HCT116 (cell line): ENCODE measurements around the gene LAMTOR5. TPM values are rescaled to one million over a fixed set of nuclear protein-coding genes. Genes with fewer than 3 reads are reported as not detected.

Experiments
- ATAC-seq: fragments of 200-7000 bp; cut with Tn5 transposase; 2 replicates; pipeline ENCODE4 v1.9.1; 2020; ENCODE audit warnings: mild to moderate bottlenecking, moderate library complexity
- BruUV-seq: library from RNA; stranded (reverse); fragments of 400-500 nt; replicated peaks from 2 replicates; lab custom pipeline; 2021; lab: Mats Ljungman, UMichigan
- CTCF ChIA-PET: fragments of 300-600 bp; sonication (Branson Sonifier 250); formaldehyde crosslinking; loops from one replicate; lab custom pipeline; 2021; ENCODE audit warnings: antibody characterized with exemption; lab: Charles Lee
- POLR2A ChIA-PET: fragments of 300-600, 350-600 bp; sonication (Branson Sonifier 250); formaldehyde crosslinking; loops from one replicate; lab custom pipeline; 2021; ENCODE audit warnings: antibody characterized with exemption; lab: Charles Lee
- RAD21 ChIA-PET, 2 experiments: fragments of 300-600 bp; sonication (Branson Sonifier 250); formaldehyde crosslinking; loops; one replicate each; lab custom pipeline; 2023; ENCODE audit warnings: low total read pairs in 2 of 2; ENCODE audit not compliant: uncharacterized antibody in 2 of 2, unreplicated experiment in 2 of 2, low non-redundant PET in 1 of 2; lab: Charles Lee
- DNase-seq: peaks from one replicate; pipeline ENCODE4 v3.0.0-alpha.2; 2010; ENCODE audit warnings: low read depth, low spot score
- H2AFZ ChIP-seq: fragments of 200-600 bp; shearing (Covaris generic), sonication (generic); 2 replicates; pipeline ENCODE4 v1.6.1; 2017; ENCODE audit warnings: low read depth, mixed run types, mixed read lengths, antibody characterized with exemption, low read length; ENCODE audit not compliant: poor library complexity, severe bottlenecking
- H3K27ac ChIP-seq: 2 replicates; pipeline ENCODE4 v1.5.1; 2012; ENCODE audit warnings: low read depth, low read length
- H3K27me3 ChIP-seq: fragments of 200-600 bp; sonication (generic); 2 replicates; pipeline ENCODE4 v1.6.1; 2016; ENCODE audit warnings: mixed run types, low read length, mixed read lengths; ENCODE audit not compliant: insufficient read depth
- H3K36me3 ChIP-seq, 2 experiments: fragments of 200-500 bp in 1 of 2; fragments of 200-600 bp in 1 of 2; sonication (Bioruptor generic) in 1 of 2; sonication (generic) in 1 of 2; 2 replicates each; pipeline versions ENCODE4 v1.5.1 to v1.6.1; 2014 to 2016; ENCODE audit warnings: low read length in 2 of 2, inconsistent platforms in 1 of 2, mixed read lengths in 1 of 2, mixed run types in 1 of 2; ENCODE audit not compliant: insufficient read depth in 2 of 2, control insufficient read depth in 1 of 2
- H3K4me1 ChIP-seq, 2 experiments: fragments of 200-600 bp in 1 of 2; sonication (generic) in 1 of 2; 2 replicates each; pipeline versions ENCODE4 v1.5.1 to v1.6.1; 2012 to 2017; ENCODE audit warnings: low read length in 2 of 2, inconsistent platforms in 1 of 2, mild to moderate bottlenecking in 1 of 2, mixed read lengths in 1 of 2, mixed run types in 1 of 2, moderate library complexity in 1 of 2; ENCODE audit not compliant: insufficient read depth in 2 of 2, control insufficient read depth in 1 of 2
- H3K4me2 ChIP-seq: fragments of 200-600 bp; sonication (generic); 2 replicates; pipeline ENCODE4 v1.6.1; 2017; ENCODE audit warnings: mixed run types, low read length, mixed read lengths
- H3K4me3 ChIP-seq, 2 experiments: fragments of 200-600 bp in 1 of 2; sonication (generic) in 1 of 2; replicated peaks in 1 of 2; 2 replicates each; pipeline ENCODE4 v1.5.1; 2011 to 2016; ENCODE audit warnings: low read length in 2 of 2, control low read depth in 1 of 2, low read depth in 1 of 2, mild to moderate bottlenecking in 1 of 2, mixed read lengths in 1 of 2, mixed run types in 1 of 2
- H3K79me2 ChIP-seq: fragments of 200-600 bp; sonication (generic); 2 replicates; pipeline ENCODE4 v1.6.1; 2017; ENCODE audit warnings: mild to moderate bottlenecking, mixed run types, low read length, moderate library complexity, mixed read lengths; ENCODE audit not compliant: insufficient read depth
- H3K9ac ChIP-seq: fragments of 200-600 bp; sonication (generic); 2 replicates; pipeline ENCODE4 v1.6.1; 2016; ENCODE audit warnings: low read length, mixed read lengths
- H3K9me2 ChIP-seq: fragments of 200-600 bp; sonication (generic), shearing (Covaris generic); 2 replicates; pipeline ENCODE4 v1.6.1; 2017; ENCODE audit warnings: mixed run types, mild to moderate bottlenecking, moderate library complexity; ENCODE audit not compliant: insufficient read depth
- H3K9me3 ChIP-seq, 2 experiments: fragments of 200-500 bp in 1 of 2; fragments of 200-600 bp in 1 of 2; sonication (Bioruptor generic) in 1 of 2; sonication (generic) in 1 of 2; 2 replicates each; pipeline ENCODE4 v1.6.1; 2014 to 2017; ENCODE audit warnings: low read length in 2 of 2, mixed read lengths in 2 of 2, inconsistent platforms in 1 of 2, low read depth in 1 of 2, mild to moderate bottlenecking in 1 of 2, mixed run types in 1 of 2, moderate library complexity in 1 of 2; ENCODE audit not compliant: control insufficient read depth in 1 of 2, insufficient read depth in 1 of 2
- H4K20me1 ChIP-seq: fragments of 200-600 bp; sonication (generic), shearing (Covaris generic); 2 replicates; pipeline ENCODE4 v1.6.1; 2017; ENCODE audit warnings: mixed run types, mild to moderate bottlenecking, moderate library complexity; ENCODE audit not compliant: insufficient read depth
- CBX3 ChIP-seq: IDR thresholded peaks from 2 replicates; pipeline ENCODE4 v1.6.1; 2012; ENCODE audit warnings: low read depth
- CEBPB ChIP-seq: IDR thresholded peaks from 2 replicates; pipeline ENCODE4 v1.6.1; 2012; ENCODE audit warnings: low read depth
- SRF ChIP-seq: IDR thresholded peaks from 2 replicates; pipeline ENCODE4 v1.6.1; 2012; ENCODE audit warnings: low read depth
- intact Hi-C: fragments of 100-400 bp; cut with micrococcal nuclease; formaldehyde crosslinking; loops from 2 replicates; pipeline ENCODE4 v1.10.0; 2022
- total RNA-seq: library from RNA; stranded (reverse); gene quantifications from one replicate; pipeline ENCODE4 v1.2.1, GENCODE V29; 2021; ENCODE audit not compliant: unreplicated experiment
- TF ChIP-seq, protein P1 (sequence below): IDR thresholded peaks from 2 replicates; pipeline ENCODE4 v1.6.1; 2012; ENCODE audit warnings: low read depth
- TF ChIP-seq, protein P2 (sequence below), 3 experiments: fragments of 200-600 bp in 1 of 3; sonication (generic) in 1 of 3; IDR thresholded peaks in 2 of 3; conservative IDR thresholded peaks in 1 of 3; 2 replicates each; pipeline ENCODE4 v1.5.1; 2012 to 2017; ENCODE audit warnings: low read depth in 2 of 3, low read length in 2 of 3, antibody characterized with exemption in 1 of 3, borderline replicate concordance in 1 of 3, control low read depth in 1 of 3, mild to moderate bottlenecking in 1 of 3, mixed read lengths in 1 of 3, mixed run types in 1 of 3, moderate library complexity in 1 of 3; ENCODE audit not compliant: insufficient read depth in 1 of 3
- TF ChIP-seq, protein P3 (sequence below): IDR thresholded peaks from 2 replicates; pipeline ENCODE4 v1.6.1; 2012

LAMTOR5 gene
- total RNA-seq, 1 experiment from 2014 or later = 137 TPM

DNA sequence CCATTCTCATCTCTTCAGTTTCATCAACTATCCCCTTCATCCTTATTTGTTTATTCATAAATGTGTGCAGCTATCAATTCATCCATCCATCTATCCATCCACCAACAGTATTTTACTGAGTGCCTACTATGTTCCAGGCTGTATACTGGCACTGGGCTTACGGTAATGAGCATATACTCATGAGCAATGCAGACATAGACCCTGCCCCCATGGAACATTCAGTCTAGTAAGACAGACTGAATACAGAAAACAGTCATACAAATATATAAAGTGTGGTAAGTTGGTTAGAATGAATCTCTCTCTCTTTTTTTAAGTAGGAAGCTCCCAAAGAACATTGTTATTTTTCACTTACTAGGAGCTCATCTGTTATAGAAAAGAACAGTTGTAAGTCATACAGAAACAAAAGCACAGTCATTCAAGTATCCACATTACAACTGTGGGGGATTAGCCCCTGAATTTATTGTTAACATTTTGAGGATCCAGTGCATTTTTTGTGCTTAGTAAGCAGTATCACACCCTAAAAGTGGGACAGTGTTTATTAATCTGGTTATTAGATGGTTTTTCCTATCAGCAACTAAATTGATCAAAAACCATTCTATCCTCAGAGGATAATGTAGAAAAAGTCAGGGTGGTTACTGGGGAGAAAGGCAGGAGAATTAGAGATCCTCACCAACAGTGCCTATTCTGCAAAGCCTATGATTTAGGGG lies 20.3 kb downstream of the LAMTOR5 start (continued):
- TF ChIP-seq, protein P1, sequence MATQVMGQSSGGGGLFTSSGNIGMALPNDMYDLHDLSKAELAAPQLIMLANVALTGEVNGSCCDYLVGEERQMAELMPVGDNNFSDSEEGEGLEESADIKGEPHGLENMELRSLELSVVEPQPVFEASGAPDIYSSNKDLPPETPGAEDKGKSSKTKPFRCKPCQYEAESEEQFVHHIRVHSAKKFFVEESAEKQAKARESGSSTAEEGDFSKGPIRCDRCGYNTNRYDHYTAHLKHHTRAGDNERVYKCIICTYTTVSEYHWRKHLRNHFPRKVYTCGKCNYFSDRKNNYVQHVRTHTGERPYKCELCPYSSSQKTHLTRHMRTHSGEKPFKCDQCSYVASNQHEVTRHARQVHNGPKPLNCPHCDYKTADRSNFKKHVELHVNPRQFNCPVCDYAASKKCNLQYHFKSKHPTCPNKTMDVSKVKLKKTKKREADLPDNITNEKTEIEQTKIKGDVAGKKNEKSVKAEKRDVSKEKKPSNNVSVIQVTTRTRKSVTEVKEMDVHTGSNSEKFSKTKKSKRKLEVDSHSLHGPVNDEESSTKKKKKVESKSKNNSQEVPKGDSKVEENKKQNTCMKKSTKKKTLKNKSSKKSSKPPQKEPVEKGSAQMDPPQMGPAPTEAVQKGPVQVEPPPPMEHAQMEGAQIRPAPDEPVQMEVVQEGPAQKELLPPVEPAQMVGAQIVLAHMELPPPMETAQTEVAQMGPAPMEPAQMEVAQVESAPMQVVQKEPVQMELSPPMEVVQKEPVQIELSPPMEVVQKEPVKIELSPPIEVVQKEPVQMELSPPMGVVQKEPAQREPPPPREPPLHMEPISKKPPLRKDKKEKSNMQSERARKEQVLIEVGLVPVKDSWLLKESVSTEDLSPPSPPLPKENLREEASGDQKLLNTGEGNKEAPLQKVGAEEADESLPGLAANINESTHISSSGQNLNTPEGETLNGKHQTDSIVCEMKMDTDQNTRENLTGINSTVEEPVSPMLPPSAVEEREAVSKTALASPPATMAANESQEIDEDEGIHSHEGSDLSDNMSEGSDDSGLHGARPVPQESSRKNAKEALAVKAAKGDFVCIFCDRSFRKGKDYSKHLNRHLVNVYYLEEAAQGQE = no peak

DNA sequence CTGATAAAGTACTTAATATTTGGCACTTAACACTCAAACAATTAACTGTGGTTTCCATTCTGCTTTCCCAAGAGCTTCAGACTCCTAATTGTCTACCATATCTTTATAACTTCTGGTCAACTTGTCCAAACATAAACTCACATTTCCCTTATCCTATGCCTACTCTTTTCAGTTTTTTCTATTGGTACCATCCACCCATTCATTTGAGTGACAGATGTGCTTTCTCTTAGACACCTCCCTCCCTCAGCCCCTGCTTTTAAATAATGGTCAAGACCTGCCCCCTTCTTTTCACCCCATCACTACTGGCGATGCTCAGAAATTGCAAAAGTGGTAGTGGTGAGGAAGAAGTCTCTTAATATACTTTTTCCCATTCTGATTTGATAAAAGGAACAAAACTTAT lies 22.1 kb downstream of the LAMTOR5 start:
- H4K20me1 ChIP-seq = no peaks in the 10 kb centered on the region
- no peaks in the 10 kb centered on the region for H3K9me2 ChIP-seq
- no peak overlapping the region for H3K27ac ChIP-seq
- H3K4me1 ChIP-seq = peaks cover 0 to 9% of the 10 kb centered on the region in 2 experiments; a peak in 1 of 4 replicates
- no peak for DNase-seq
- H3K9me3 ChIP-seq = no peaks in the 10 kb centered on the region
- peaks cover 6 to 9% of the 10 kb centered on the region in 2 experiments; a peak in 3 of 4 replicates for H3K36me3 ChIP-seq
- RAD21 ChIA-PET = no interaction called here
- ATAC-seq = no peak
- H3K4me3 ChIP-seq = no peak overlapping the region
- no peaks in the 10 kb centered on the region for H3K27me3 ChIP-seq
- no peak overlapping the region for H3K9ac ChIP-seq
- TF ChIP-seq CEBPB = no peak
- TF ChIP-seq, protein P2, sequence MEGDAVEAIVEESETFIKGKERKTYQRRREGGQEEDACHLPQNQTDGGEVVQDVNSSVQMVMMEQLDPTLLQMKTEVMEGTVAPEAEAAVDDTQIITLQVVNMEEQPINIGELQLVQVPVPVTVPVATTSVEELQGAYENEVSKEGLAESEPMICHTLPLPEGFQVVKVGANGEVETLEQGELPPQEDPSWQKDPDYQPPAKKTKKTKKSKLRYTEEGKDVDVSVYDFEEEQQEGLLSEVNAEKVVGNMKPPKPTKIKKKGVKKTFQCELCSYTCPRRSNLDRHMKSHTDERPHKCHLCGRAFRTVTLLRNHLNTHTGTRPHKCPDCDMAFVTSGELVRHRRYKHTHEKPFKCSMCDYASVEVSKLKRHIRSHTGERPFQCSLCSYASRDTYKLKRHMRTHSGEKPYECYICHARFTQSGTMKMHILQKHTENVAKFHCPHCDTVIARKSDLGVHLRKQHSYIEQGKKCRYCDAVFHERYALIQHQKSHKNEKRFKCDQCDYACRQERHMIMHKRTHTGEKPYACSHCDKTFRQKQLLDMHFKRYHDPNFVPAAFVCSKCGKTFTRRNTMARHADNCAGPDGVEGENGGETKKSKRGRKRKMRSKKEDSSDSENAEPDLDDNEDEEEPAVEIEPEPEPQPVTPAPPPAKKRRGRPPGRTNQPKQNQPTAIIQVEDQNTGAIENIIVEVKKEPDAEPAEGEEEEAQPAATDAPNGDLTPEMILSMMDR (IDR thresholded peaks at IDR 0.05 in 2 of 3, conservative IDR thresholded peaks at IDR 0.05 in 1 of 3; ENCODE audit: borderline replicate concordance in 1 of 3, insufficient read depth in 1 of 3, low read depth in 2 of 3, low read length in 2 of 3) = no peak
- TF ChIP-seq SRF = no peak
- TF ChIP-seq, protein P3, sequence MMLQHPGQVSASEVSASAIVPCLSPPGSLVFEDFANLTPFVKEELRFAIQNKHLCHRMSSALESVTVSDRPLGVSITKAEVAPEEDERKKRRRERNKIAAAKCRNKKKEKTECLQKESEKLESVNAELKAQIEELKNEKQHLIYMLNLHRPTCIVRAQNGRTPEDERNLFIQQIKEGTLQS = no peak
- no peak for TF ChIP-seq CBX3
- CTCF ChIA-PET = no interaction called here
- H3K4me2 ChIP-seq = no peak overlapping the region
- POLR2A ChIA-PET = no interaction called here
- H2AFZ ChIP-seq = no peak overlapping the region
- no TSS peak for BruUV-seq
- intact Hi-C loops = no loop called here
- H3K79me2 ChIP-seq = no peaks in the 10 kb centered on the region
